Measurements from ENCODE around the gene EPHA5.
"Not testable (repeated sequence)": the region's sequence is repeated elsewhere in the genome, so short reads cannot be mapped to it uniquely, and the experiment has no call there.

The EPHA5 gene

DNA sequence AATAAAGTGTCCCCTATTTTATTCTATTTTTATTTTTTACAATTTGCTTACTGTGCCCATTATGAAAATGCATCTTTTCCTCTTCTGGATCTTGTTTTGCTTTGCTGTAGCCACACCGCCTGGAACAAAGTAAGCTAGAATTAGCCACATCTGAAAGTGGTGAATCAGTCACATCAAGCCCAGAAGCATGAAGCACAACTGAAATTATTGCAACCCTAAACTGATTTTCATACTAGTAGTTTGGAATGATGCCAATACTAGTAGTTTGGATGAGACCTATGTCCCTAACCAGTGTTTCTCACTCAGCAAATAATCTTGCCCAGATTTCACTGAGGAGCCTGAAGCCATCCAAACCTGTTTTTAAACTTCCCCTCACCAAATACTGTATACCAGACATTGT lies 303.0 kb downstream of the EPHA5 start:
- DNase-seq (ENCODE audit: low spot score) = no peak

DNA sequence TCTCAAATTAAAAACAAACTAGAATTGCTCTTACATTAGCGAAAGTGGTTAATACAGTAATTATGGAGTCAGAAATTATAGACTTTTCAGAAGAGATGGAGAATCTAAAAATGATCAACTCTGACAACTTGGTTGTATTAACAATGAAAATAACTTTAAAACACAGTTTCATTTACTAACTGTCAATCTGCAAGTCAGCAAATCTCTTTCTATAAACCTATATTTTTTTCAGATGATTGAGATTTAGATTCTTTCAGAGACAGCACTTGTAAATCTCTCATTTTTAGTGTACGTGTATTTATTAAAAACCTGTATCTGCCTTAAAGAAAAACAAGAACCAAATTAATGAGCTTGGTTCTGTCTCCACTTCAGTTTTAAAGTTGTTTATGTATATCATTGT lies 311.4 kb downstream of the EPHA5 start:
- DNase-seq (ENCODE audit: low spot score) = no peak

- DNase-seq (ENCODE audit: low spot score) = no peak
Observed at GRCh38 chr4:65353098-65353497, 317.2 kb downstream of the EPHA5 start.

DNA sequence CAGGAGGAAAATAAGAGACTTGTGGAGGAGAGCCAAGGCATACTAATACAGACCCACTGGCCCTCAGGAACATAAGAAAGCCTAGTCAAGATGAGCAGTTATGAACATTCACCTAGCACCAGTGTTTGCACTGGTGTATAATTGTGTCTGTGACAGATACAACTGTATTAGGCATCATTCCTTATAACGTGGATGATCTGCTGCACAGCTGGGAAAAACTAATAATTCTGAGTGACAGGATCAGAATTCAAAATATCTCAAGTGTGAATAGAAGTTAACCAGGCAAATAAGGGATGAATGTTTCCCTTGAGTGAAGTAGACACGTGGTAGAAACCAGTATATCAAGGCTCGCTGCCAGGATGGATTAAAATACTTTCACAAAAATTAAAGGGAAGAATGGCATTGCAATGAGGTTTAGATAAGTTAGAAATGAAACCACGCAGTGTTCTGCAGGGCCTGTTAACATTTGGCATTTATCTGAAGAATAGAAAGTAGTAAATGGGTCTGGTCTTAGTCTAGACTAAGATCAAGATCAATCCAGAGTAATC lies 325.9 kb downstream of the EPHA5 start:
- no peak for DNase-seq (ENCODE audit: low spot score)

GRCh38 chr4:65343342-65343741 lies 326.9 kb downstream of the EPHA5 start:
- no peak for DNase-seq (ENCODE audit: low spot score)

DNA sequence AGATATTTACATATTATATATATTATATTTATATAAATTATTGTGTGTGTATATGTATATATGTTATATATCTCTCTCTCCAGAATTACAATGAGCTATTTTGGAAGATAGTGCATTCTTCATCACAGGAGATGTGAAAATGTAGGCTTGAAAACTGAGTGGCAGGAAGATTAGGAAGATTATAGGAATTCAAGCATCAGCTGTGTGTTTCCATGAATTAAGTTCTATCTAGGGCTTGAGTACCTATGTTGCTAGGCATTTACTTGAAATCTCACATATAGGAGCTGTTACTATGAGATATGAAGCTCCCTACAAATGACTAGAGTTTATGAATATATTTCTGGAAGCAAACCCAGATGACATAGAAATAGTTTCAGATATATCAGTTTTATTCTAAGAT lies 328.7 kb downstream of the EPHA5 start:
- DNase-seq (ENCODE audit: low spot score) = no peak

DNA sequence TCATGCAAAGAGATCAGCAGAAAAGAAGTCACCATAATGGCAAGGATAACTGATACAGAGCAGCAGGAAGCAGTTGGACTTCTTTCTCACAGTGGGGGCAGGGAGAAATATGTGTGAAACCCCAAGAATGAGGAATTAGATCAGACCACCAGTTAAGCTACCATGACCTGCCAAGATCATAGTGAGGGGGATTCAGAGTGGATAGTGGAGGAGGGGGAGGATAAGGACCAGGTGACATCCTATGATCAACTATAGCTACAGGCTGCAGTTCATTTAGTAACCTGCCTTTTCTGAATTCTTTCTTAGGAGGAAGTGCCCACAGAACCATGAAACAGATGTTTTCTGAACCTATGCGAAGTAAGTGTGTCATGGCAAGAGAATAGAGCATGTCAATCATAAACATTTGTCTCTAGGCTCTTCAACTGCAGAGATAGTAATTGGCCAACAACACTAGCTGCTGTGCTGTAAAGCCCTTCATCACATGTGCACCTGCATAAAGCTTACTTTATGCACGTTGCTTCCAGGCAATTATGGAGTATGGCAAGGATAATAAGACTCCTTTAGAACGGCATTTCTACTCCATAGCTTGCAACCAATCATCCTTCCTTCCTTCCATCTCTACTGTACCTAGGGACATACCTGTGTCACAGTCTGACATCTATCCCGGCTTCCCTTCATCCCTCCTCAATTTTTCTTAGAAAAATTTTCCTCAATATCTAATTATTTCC lies 329.7 kb downstream of the EPHA5 start:
- DNase-seq (ENCODE audit: low spot score) = no peak

GRCh38 chr4:65337371-65337770 lies 332.9 kb downstream of the EPHA5 start:
- no peak for DNase-seq (ENCODE audit: low spot score)

DNA sequence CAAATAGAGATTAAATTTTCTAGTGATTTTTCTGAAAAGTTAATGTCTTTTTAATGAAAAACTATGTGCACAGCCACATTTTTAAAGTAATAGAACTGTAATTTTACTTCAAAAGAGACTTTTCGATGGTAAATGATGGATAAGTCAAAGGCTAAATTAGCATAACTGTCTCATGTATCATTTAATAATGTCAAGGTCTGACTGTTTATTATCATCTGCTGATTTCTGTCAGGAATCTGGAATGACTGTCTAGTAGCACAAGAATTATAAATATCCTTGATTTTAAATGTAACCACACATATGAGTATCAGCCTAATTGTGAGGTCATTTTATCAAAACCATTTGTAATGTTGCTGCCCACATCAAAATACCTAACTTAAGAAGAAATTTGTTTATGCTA lies 333.8 kb downstream of the EPHA5 start:
- DNase-seq (ENCODE audit: low spot score) = no peak

- no peak for DNase-seq (ENCODE audit: low spot score)
Observed at GRCh38 chr4:65316534-65316933, 353.8 kb downstream of the EPHA5 start.

GRCh38 chr4:65311120-65311519 lies 359.2 kb downstream of the EPHA5 start:
- DNase-seq (ENCODE audit: low spot score) = no peak

GRCh38 chr4:65310586-65310985 lies 359.7 kb downstream of the EPHA5 start:
- DNase-seq (ENCODE audit: low spot score) = no peak

GRCh38 chr4:65308626-65309025 lies 361.7 kb downstream of the EPHA5 start:
- DNase-seq (ENCODE audit: low spot score) = not testable (repeated sequence)

GRCh38 chr4:65302145-65302544 lies 368.1 kb downstream of the EPHA5 start:
- DNase-seq (ENCODE audit: low spot score) = no peak

DNA sequence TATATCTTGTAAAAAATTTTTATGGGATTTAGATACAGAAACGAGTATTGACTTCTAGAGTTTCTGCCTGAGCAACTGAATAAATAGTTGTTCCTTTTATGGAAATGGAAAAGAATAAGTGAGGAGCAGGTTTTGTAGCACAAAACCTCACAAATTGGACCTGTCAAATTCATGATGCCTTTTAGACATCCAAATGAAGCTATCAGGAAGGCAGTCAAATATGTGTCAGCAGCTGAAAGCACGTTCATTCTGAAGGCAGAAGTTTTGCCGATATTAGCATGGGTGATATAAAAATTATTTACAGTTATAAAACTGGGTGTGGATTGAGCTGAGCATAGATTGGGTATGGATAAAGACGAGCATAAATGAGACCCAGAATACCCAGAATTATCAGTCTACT lies 374.0 kb downstream of the EPHA5 start:
- DNase-seq (ENCODE audit: low spot score) = no peak

- DNase-seq (ENCODE audit: low spot score) = no peak
Observed at GRCh38 chr4:65287071-65287470, 383.2 kb downstream of the EPHA5 start.

All from left forelimb (tissue), 1 donor.